GM12873 (cell line): ENCODE results near the gene NACAD.

Experiments
- CTCF ChIP-seq: IDR thresholded peaks from 2 replicates; pipeline ENCODE4 v1.5.1; 2012; ENCODE audit warnings: low read depth, mild to moderate bottlenecking, moderate library complexity, low read length, control low read depth; ENCODE audit not compliant: insufficient read depth; ENCODE audit errors: missing control alignments

NACAD gene

GRCh38 chr7:45112648-45113047 lies 23.9 kb upstream of the NACAD start:
- TF ChIP-seq CTCF: no peak

GRCh38 chr7:45111298-45112223 lies 22.8 kb upstream of the NACAD start, which contains the start of gene TBRG4:
Gene TBRG4, minus strand, starts transcription at chr7:45111697. Its CDS starts 2,460 bp downstream, at chr7:45109237.
- peak; percentile 21 for TF ChIP-seq CTCF

- TF ChIP-seq CTCF: no peak
These were observed 20.1 kb upstream of the NACAD start for GRCh38 chr7:45108863-45109262.

GRCh38 chr7:45107356-45107755 lies 18.6 kb upstream of the NACAD start:
- no peak for TF ChIP-seq CTCF

GRCh38 chr7:45106820-45107219 lies 18.1 kb upstream of the NACAD start:
- no peak for TF ChIP-seq CTCF

GRCh38 chr7:45105588-45106188 lies 16.9 kb upstream of the NACAD start:
- TF ChIP-seq CTCF: no peak

- no peak for TF ChIP-seq CTCF
These were observed 16.2 kb upstream of the NACAD start for GRCh38 chr7:45104844-45105587.
